T-helper 17 cell (primary cell): ENCODE measurements around the gene CEND1. TPM values are rescaled to one million over a fixed set of nuclear protein-coding genes. Genes with fewer than 3 reads are reported as not detected.

ENCODE experiments used
- ATAC-seq: fragments of 150-1000 bp; cut with Tn5 transposase; 2 replicates; pipeline ENCODE4 v1.10.0; 2021; ENCODE audit warnings: mild to moderate bottlenecking, moderate library complexity
- DNase-seq, 3 donors: peaks; one replicate each; pipeline versions ENCODE4 v3.0.0 to v3.0.0-alpha.2; 2020 to 2021
- H3K9me3 ChIP-seq: one replicate; pipeline ENCODE4 v1.7.0; 2013; ENCODE audit warnings: low read length, mild to moderate bottlenecking; ENCODE audit not compliant: control insufficient read depth, poor library complexity, severe bottlenecking
- H3K27ac Mint-ChIP-seq: one replicate; pipeline ENCODE4 v1.8.0; 2022; ENCODE audit warnings: mild to moderate bottlenecking, moderate library complexity, mixed read lengths
- H3K27me3 Mint-ChIP-seq: one replicate; pipeline ENCODE4 v1.8.0; 2022; ENCODE audit warnings: mixed read lengths
- H3K36me3 Mint-ChIP-seq: one replicate; pipeline ENCODE4 v1.8.0; 2022; ENCODE audit warnings: low read depth, mixed read lengths
- H3K4me1 Mint-ChIP-seq: one replicate; pipeline ENCODE4 v1.8.0; 2022; ENCODE audit warnings: mild to moderate bottlenecking, mixed read lengths
- H3K4me3 Mint-ChIP-seq: one replicate; pipeline ENCODE4 v1.8.0; 2022; ENCODE audit warnings: mild to moderate bottlenecking, moderate library complexity, mixed read lengths
- total RNA-seq, 4 donors: library from RNA in 2 of 4; stranded (reverse) in 2 of 4; gene quantifications; one replicate each; pipeline ENCODE4 v1.2.3 and lab custom pipeline; 2022 to 2026

CEND1 gene
- total RNA-seq, 2 donors from 2014 or later, result 0.63 TPM; not detected in 1

- no peaks in the 10 kb centered on the region for H3K36me3 Mint-ChIP-seq
- no peaks in the 10 kb centered on the region for H3K27me3 Mint-ChIP-seq
- peaks cover 7% of the 10 kb centered on the region for H3K4me1 Mint-ChIP-seq
- ATAC-seq (no peak), DNase-seq (peak in 1 of 3 donors; percentile 8)
- H3K4me3 Mint-ChIP-seq, result peak overlapping the region; percentile 53
- H3K9me3 ChIP-seq, result no peaks in the 10 kb centered on the region
- H3K27ac Mint-ChIP-seq, result no peak overlapping the region
These were observed 10.6 kb downstream of the CEND1 start for GRCh38 chr11:778976-779954.

GRCh38 chr11:777288-778255, 12.3 kb downstream of the CEND1 start, which contains the start of gene GATD1:
Gene GATD1 (minus strand): TSS chr11:777487. CDS start chr11:777462, 25 bp downstream.
- H3K27ac Mint-ChIP-seq, result peak within 1 kb of the TSS; percentile 49
- peak within 1 kb of the TSS; percentile 85 for H3K4me3 Mint-ChIP-seq
- H3K27me3 Mint-ChIP-seq, result no peaks in the 10 kb centered on the region
- peaks cover 8% of the 10 kb centered on the region for H3K4me1 Mint-ChIP-seq
- DNase-seq (peak; percentile 92 to 98 (median 95)), ATAC-seq (peak; percentile 90)
- no peaks in the 10 kb centered on the region for H3K36me3 Mint-ChIP-seq
- no peaks in the 10 kb centered on the region for H3K9me3 ChIP-seq

- Mint-ChIP-seq H3K4me1 (peaks cover 8% of the 10 kb centered on the region), H3K27ac (peak overlapping the region; percentile 32), H3K4me3 (peak overlapping the region; percentile 85), H3K36me3 (no peaks in the 10 kb centered on the region), H3K27me3 (no peaks in the 10 kb centered on the region)
- H3K9me3 ChIP-seq, result no peaks in the 10 kb centered on the region
- DNase-seq, result no peak
- ATAC-seq, result peak; percentile 55
These were observed 13.2 kb downstream of the CEND1 start for GRCh38 chr11:776561-777287.

- Mint-ChIP-seq H3K4me1 (peaks cover 8% of the 10 kb centered on the region), H3K27ac (peak overlapping the region; percentile 32), H3K27me3 (no peaks in the 10 kb centered on the region), H3K4me3 (peak overlapping the region; percentile 85), H3K36me3 (no peaks in the 10 kb centered on the region)
- DNase-seq (no peak), ATAC-seq (no peak)
- no peaks in the 10 kb centered on the region for H3K9me3 ChIP-seq
These were observed 13.7 kb downstream of the CEND1 start for GRCh38 chr11:776263-776560.

- Mint-ChIP-seq H3K4me1 (peaks cover 8% of the 10 kb centered on the region), H3K36me3 (no peaks in the 10 kb centered on the region), H3K4me3 (peak overlapping the region; percentile 63), H3K27me3 (no peaks in the 10 kb centered on the region), H3K27ac (peak overlapping the region; percentile 24)
- DNase-seq, result no peak
- no peak for ATAC-seq
- no peaks in the 10 kb centered on the region for H3K9me3 ChIP-seq
These were observed 14.9 kb downstream of the CEND1 start for GRCh38 chr11:774873-775592.

- Mint-ChIP-seq H3K4me3 (no peak overlapping the region), H3K36me3 (no peaks in the 10 kb centered on the region), H3K27me3 (no peaks in the 10 kb centered on the region), H3K4me1 (peaks cover 8% of the 10 kb centered on the region), H3K27ac (no peak overlapping the region)
- no peak for ATAC-seq
- DNase-seq, result no peak
- H3K9me3 ChIP-seq, result no peaks in the 10 kb centered on the region
These were observed 16.1 kb downstream of the CEND1 start for GRCh38 chr11:773830-774229.

- ATAC-seq (no peak), DNase-seq (no peak)
- Mint-ChIP-seq H3K4me1 (peaks cover 8% of the 10 kb centered on the region), H3K27ac (no peak overlapping the region), H3K36me3 (no peaks in the 10 kb centered on the region), H3K27me3 (no peaks in the 10 kb centered on the region), H3K4me3 (no peak overlapping the region)
- no peaks in the 10 kb centered on the region for H3K9me3 ChIP-seq
These were observed 16.5 kb downstream of the CEND1 start for GRCh38 chr11:773425-773824.

- no peak overlapping the region for H3K27ac Mint-ChIP-seq
- DNase-seq (no peak), ATAC-seq (no peak)
- H3K9me3 ChIP-seq, result no peaks in the 10 kb centered on the region
- peaks cover 8% of the 10 kb centered on the region for H3K4me1 Mint-ChIP-seq
- H3K4me3 Mint-ChIP-seq, result no peak overlapping the region
- H3K36me3 Mint-ChIP-seq, result no peaks in the 10 kb centered on the region
- no peaks in the 10 kb centered on the region for H3K27me3 Mint-ChIP-seq
These were observed 17.2 kb downstream of the CEND1 start for GRCh38 chr11:772429-773390.

- DNase-seq (no peak), ATAC-seq (no peak)
- no peaks in the 10 kb centered on the region for H3K9me3 ChIP-seq
- Mint-ChIP-seq H3K27ac (no peak overlapping the region), H3K36me3 (no peaks in the 10 kb centered on the region), H3K4me3 (no peak overlapping the region), H3K27me3 (no peaks in the 10 kb centered on the region), H3K4me1 (peaks cover 8% of the 10 kb centered on the region)
These were observed 18.2 kb downstream of the CEND1 start for GRCh38 chr11:771617-772204.

- no peaks in the 10 kb centered on the region for H3K27me3 Mint-ChIP-seq
- no peaks in the 10 kb centered on the region for H3K9me3 ChIP-seq
- DNase-seq (no peak), ATAC-seq (no peak)
- no peak overlapping the region for H3K27ac Mint-ChIP-seq
- H3K36me3 Mint-ChIP-seq, result no peaks in the 10 kb centered on the region
- no peak overlapping the region for H3K4me3 Mint-ChIP-seq
- peaks cover 4% of the 10 kb centered on the region for H3K4me1 Mint-ChIP-seq
These were observed 19.0 kb downstream of the CEND1 start for GRCh38 chr11:770642-771616.
